Lung (tissue), 12 donors: ENCODE data around the gene NINL. TPM values are rescaled to one million over a fixed set of nuclear protein-coding genes. Genes with fewer than 3 reads are reported as not detected.

Source experiments
- ATAC-seq: fragments of 200-7000 bp; cut with Tn5 transposase; one replicate; pipeline ENCODE4 v1.9.1; 2020; ENCODE audit warnings: moderate number of reproducible peaks; ENCODE audit not compliant: insufficient read depth, low FRiP score
- DNase-seq, 3 donors: peaks; one replicate each; pipeline ENCODE4 v3.0.0-alpha.2; 2013 to 2017
- H3K27ac ChIP-seq, 2 donors: one replicate each; pipeline ENCODE4 v1.5.1; 2013; ENCODE audit warnings: mild to moderate bottlenecking in 2 of 2, moderate library complexity in 2 of 2, control low read depth in 1 of 2, inconsistent platforms in 1 of 2, low read depth in 1 of 2, low read length in 1 of 2
- H3K27me3 ChIP-seq, 3 donors: one replicate each; pipeline ENCODE4 v1.5.1; 2013; ENCODE audit warnings: low read length in 2 of 3; ENCODE audit not compliant: control insufficient read depth in 3 of 3, insufficient read depth in 3 of 3
- H3K36me3 ChIP-seq, 4 donors: one replicate each; pipeline ENCODE4 v1.5.1; 2013; ENCODE audit warnings: low read length in 4 of 4, mild to moderate bottlenecking in 1 of 4, moderate library complexity in 1 of 4; ENCODE audit not compliant: control insufficient read depth in 4 of 4, insufficient read depth in 4 of 4
- H3K4me1 ChIP-seq, 5 donors: one replicate each; pipeline ENCODE4 v1.5.1; 2013; ENCODE audit warnings: low read length in 5 of 5, mild to moderate bottlenecking in 2 of 5, moderate library complexity in 1 of 5; ENCODE audit not compliant: control insufficient read depth in 5 of 5, insufficient read depth in 5 of 5
- H3K4me3 ChIP-seq: one replicate; pipeline ENCODE4 v1.5.1; 2013; ENCODE audit warnings: mild to moderate bottlenecking, control low read depth, moderate library complexity
- H3K9ac ChIP-seq, 2 donors: one replicate each; pipeline ENCODE4 v1.5.1; 2013; ENCODE audit warnings: low read length in 2 of 2, control low read depth in 1 of 2; ENCODE audit not compliant: insufficient read depth in 1 of 2
- H3K9me3 ChIP-seq, 4 donors: one replicate each; pipeline ENCODE4 v1.5.1; 2013; ENCODE audit warnings: low read length in 3 of 4, mild to moderate bottlenecking in 1 of 4, moderate library complexity in 1 of 4; ENCODE audit not compliant: control insufficient read depth in 4 of 4, insufficient read depth in 3 of 4
- WGBS, 2 donors: extraction: QIAGEN DNeasy Blood & Tissue Kit; methylation state at CpG; one replicate each; pipeline ENCODE4 v1.1.7; 2013; 5-methylcytosine and 5-hydroxymethylcytosine counted together
- polyA plus RNA-seq, 2 donors: library from polyadenylated mRNA; stranded (reverse); fragments of 200-250 nt; gene quantifications; one replicate each; pipeline ENCODE4 v1.2.1, GENCODE V29; 2013
- total RNA-seq, 2 donors: library from RNA; depleted of rRNA in 1 of 2; stranded (reverse); fragments of >200 nt in 1 of 2; gene quantifications; one replicate each; pipeline ENCODE4 v1.2.1, GENCODE V29; 2014 to 2021
- TF ChIP-seq, protein P1 (sequence below): IDR thresholded peaks from 2 replicates; pipeline ENCODE4 v1.5.1; 2012; ENCODE audit warnings: mild to moderate bottlenecking; ENCODE audit errors: control extremely low read depth, extremely low read depth
- donor health status: control.
- donor health status: control.
- donor health status: Bipolar disorder and iron deficiency.
- donor health status: healthy.
- donor health status: DM: yes; HTN: yes; CAD: no.

NINL gene
- total and polyA plus RNA-seq, 4 donors, result 4.5 to 25.9 (median 12.0) TPM

DNA sequence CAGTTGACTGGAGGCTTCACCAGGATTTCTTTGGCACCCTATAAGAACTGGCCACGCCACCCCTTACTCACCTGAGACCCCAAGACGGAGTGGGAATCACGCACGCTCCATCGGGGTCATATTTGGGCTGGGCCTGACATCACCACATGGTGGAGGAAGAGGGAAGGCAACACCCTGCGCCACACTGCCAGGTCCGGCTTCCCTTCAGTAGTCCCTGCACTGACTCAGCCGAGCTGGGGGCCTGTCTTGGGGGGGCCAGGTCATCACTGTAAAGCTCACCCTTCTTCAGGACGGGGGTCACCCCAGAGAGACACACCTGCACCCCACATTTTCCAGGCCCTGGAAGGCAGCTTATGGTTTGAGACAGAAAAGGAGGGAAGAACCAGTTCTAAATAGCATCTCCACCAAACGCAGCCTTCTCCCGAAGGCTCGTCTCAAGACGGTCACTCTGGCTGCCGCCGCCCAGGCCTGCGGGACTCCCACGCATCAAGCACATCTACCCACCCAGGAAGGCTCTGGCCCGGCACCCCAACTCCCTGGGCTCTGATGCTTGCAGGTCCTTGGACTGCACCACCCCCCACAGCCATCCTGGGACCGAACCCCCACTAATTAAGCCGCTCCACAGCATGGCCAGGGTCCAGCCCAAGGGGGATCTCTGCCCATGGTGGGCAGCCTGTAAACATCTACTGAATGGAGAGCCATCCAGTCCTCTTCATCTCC, 126.1 kb downstream of the NINL start:
- ATAC-seq, result no peak
- Histone ChIP-seq H3K36me3 (peaks cover 0 to 36% (median 12%) of the 10 kb centered on the region in 4 donors), H3K4me3 (no peak overlapping the region), H3K4me1 (no peaks in the 10 kb centered on the region), H3K9me3 (no peaks in the 10 kb centered on the region), H3K9ac (no peak overlapping the region), H3K27me3 (no peaks in the 10 kb centered on the region), H3K27ac (no peak overlapping the region)
- WGBS, 2 donors, result 88 to 91% methylated on average over 20 of the region's 20 CpGs
- DNase-seq, result no peak
- TF ChIP-seq, protein P1, sequence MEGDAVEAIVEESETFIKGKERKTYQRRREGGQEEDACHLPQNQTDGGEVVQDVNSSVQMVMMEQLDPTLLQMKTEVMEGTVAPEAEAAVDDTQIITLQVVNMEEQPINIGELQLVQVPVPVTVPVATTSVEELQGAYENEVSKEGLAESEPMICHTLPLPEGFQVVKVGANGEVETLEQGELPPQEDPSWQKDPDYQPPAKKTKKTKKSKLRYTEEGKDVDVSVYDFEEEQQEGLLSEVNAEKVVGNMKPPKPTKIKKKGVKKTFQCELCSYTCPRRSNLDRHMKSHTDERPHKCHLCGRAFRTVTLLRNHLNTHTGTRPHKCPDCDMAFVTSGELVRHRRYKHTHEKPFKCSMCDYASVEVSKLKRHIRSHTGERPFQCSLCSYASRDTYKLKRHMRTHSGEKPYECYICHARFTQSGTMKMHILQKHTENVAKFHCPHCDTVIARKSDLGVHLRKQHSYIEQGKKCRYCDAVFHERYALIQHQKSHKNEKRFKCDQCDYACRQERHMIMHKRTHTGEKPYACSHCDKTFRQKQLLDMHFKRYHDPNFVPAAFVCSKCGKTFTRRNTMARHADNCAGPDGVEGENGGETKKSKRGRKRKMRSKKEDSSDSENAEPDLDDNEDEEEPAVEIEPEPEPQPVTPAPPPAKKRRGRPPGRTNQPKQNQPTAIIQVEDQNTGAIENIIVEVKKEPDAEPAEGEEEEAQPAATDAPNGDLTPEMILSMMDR, result no peak

DNA sequence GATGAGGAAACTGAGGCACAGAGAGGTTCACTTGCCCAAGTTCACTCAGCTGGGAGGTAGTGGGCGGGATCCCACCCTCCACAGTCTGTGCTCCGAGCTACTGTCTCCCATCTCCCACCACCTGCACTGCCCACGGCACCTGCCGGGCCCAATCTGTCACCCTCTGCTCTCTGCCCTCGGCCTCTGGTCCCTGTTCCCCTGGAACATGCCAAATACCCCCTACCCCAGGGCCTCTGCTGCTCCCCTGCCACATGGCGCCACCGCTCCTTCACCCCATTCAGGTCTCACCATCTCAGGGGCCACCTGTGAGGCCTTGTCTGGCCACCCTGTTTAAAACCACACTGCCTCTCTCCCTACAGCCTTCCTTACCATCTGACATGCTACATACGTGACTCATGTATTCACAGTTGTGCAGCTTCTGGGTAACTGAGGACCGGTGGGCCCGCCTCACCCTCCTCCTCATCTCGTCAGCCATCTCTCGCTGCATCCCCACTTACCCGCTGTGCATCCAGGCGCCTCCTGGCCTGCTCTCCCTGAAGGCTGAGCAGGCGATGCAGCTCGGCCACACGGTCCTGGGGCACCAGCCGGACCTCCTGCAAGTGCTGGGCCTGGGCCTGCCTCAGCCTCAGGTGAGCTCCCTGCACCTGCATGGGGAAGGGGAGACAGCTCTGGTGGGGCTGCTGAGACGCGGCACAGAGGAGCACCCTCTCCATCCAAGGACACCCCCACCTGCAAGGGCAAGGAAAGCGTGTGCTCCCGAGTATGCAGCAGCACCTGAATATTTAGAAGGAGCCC, 127.2 kb downstream of the NINL start:
- TF ChIP-seq, protein P1, result no peak
- 93 to 96% methylated on average over 22 of the region's 22 CpGs for WGBS, 2 donors
- Histone ChIP-seq H3K4me3 (no peak overlapping the region), H3K9ac (no peak overlapping the region), H3K27ac (no peak overlapping the region), H3K4me1 (peaks cover 0 to 4% (median 0%) of the 10 kb centered on the region in 5 donors), H3K36me3 (peaks cover 0 to 31% (median 15%) of the 10 kb centered on the region in 4 donors), H3K27me3 (no peaks in the 10 kb centered on the region), H3K9me3 (peaks cover 0 to 1% (median 0%) of the 10 kb centered on the region in 4 donors)
- no peak for ATAC-seq
- DNase-seq, result no peak

DNA sequence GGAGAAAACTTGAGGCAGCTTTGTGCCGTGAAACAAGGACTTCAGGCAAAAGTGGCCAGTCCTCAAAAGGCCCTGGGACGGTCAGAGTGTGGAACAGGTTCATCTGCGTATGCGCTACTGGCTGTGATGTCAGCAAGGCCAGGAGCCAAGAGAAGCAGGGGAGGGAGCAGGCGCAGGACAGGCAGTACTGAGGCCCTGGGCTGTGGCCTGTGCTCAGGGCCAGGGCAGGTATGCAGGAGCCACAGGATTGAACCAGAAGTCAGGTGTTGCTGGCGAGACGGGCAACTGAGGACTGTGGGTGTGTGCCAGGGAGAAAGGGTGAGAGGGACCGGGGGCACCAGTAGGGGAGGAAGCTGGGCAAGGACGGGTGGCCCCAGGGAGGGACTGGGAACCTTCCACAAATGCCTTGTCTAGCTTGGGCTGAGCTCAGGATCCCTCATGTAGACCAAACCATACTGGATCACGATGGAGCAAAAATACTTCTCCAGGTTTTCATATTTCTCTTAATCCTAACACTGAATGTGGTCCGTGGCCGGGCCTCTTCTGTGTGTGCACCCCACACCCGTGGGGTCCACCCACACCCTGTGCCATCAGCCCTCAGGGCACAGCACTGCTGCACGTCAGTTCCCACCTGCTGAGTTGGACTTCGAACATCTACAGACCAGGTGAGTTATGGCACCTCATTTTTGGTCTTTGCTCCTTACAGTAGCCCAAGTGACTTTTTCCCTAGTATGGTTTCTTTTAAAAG, 131.0 kb downstream of the NINL start:
- no peak for ATAC-seq
- Histone ChIP-seq H3K9ac (no peak overlapping the region), H3K9me3 (peaks cover 0 to 1% (median 0%) of the 10 kb centered on the region in 4 donors), H3K27me3 (no peaks in the 10 kb centered on the region), H3K36me3 (peaks cover 0 to 34% (median 19%) of the 10 kb centered on the region in 4 donors), H3K27ac (no peak overlapping the region), H3K4me3 (no peak overlapping the region), H3K4me1 (peaks cover 0 to 6% (median 0%) of the 10 kb centered on the region in 5 donors)
- TF ChIP-seq, protein P1, result no peak
- no peak for DNase-seq
- 93 to 96% methylated on average over 15 of the region's 15 CpGs for WGBS, 2 donors
